AG04449 (cell line): ENCODE measurements around the gene LRRC56.
A peak's percentile ranks its signal among the peaks of the same experiment; 100 is the strongest.

ENCODE experiments used
- CTCF ChIA-PET: fragments of 350-600 bp; formaldehyde crosslinking; extraction: SDS; loops from one replicate; lab custom pipeline; 2021; ENCODE audit warnings: antibody characterized with exemption; lab: Yijun Ruan, JAX
- POLR2A ChIA-PET: fragments of 400-600, 350-600 bp; formaldehyde crosslinking; extraction: SDS; loops from one replicate; lab custom pipeline; 2020; ENCODE audit warnings: antibody characterized with exemption, inconsistent platforms; lab: Yijun Ruan, JAX
- DNase-seq: peaks from one replicate; pipeline ENCODE4 v3.0.0-alpha.2; 2010; ENCODE audit warnings: low read depth, low spot score
- H3K4me3 ChIP-seq: 2 replicates; pipeline ENCODE4 v1.5.1; 2011; ENCODE audit warnings: low read depth, mild to moderate bottlenecking, control low read depth, low read length
- CTCF ChIP-seq: IDR thresholded peaks from one replicate; pipeline ENCODE4 v1.5.1; 2011; ENCODE audit warnings: mild to moderate bottlenecking, moderate library complexity, low read length, control low read depth, inconsistent platforms; ENCODE audit not compliant: insufficient read depth; ENCODE audit errors: missing control alignments

The LRRC56 gene

GRCh38 chr11:503179-503981, 33.9 kb upstream of the LRRC56 start:
- peak overlapping the region; percentile 52; the same call in 1 of the 2 replicates for H3K4me3 ChIP-seq
- no peak for DNase-seq
- no peak for TF ChIP-seq CTCF
- ChIA-PET CTCF (interaction anchor here (2.0 kb wide), 1 partner anchor 16 kb away, joined by 5 read pairs; no protein-coding TSS in a partner anchor), POLR2A (no interaction called here)

GRCh38 chr11:504053-504993, 33.0 kb upstream of the LRRC56 start:
- TF ChIP-seq CTCF, result no peak
- ChIA-PET POLR2A (interaction anchor here (1.1 kb wide), 1 partner anchor 32 kb away, joined by 3 read pairs; no protein-coding TSS in a partner anchor), CTCF (interaction anchor here (2.0 kb wide), 1 partner anchor 15 kb away, joined by 5 read pairs; no protein-coding TSS in a partner anchor)
- no peak for DNase-seq
- peak overlapping the region; percentile 52 for H3K4me3 ChIP-seq

- DNase-seq, result no peak
- H3K4me3 ChIP-seq, result peak overlapping the region; percentile 52; the same call in 1 of the 2 replicates
- TF ChIP-seq CTCF, result no peak
- CTCF ChIA-PET, result interaction anchor here (1.5 to 2.0 kb wide), 2 partner anchors 14 to 57 kb away, joined by 3 to 5 read pairs; no protein-coding TSS in a partner anchor
- POLR2A ChIA-PET, result interaction anchor here (1.1 kb wide), 1 partner anchor 31 kb away, joined by 3 read pairs; no protein-coding TSS in a partner anchor
These were observed 32.4 kb upstream of the LRRC56 start for GRCh38 chr11:504994-505344.

- peak overlapping the region; percentile 97 for H3K4me3 ChIP-seq
- POLR2A ChIA-PET, result interaction anchor here (0.6 to 0.9 kb wide), 6 partner anchors 10 to 297 kb away, joined by 3 to 5 read pairs (median 4); no protein-coding TSS in a partner anchor
- DNase-seq, result peak; percentile 87
- peak; percentile 1 for TF ChIP-seq CTCF
- CTCF ChIA-PET, result interaction anchor here (0.6 to 3.5 kb wide), 3 partner anchors 12 to 58 kb away, joined by 3 to 11 read pairs (median 3); no protein-coding TSS in a partner anchor
These were observed 30.9 kb upstream of the LRRC56 start for GRCh38 chr11:506238-506994.

- ChIA-PET CTCF (interaction anchor here (0.6 to 4.4 kb wide), 3 partner anchors 11 to 59 kb away, joined by 3 to 57 read pairs (median 11); no protein-coding TSS in a partner anchor), POLR2A (interaction anchor here (0.6 to 0.9 kb wide), 6 partner anchors 11 to 297 kb away, joined by 3 to 5 read pairs (median 4); no protein-coding TSS in a partner anchor)
- peak within 1 kb of the TSS; percentile 97 for H3K4me3 ChIP-seq
- TF ChIP-seq CTCF, result no peak
- DNase-seq, result peak; percentile 49
These were observed 30.2 kb upstream of the LRRC56 start, which contains the start of gene RNH1 for GRCh38 chr11:506995-507726. Gene RNH1 (minus strand): TSS chr11:507242. CDS start chr11:502162, 5,080 bp downstream.
